ENCODE data around the gene MARCHF6. TPM values are rescaled to one million over a fixed set of nuclear protein-coding genes. Genes with fewer than 3 reads are reported as not detected.
A peak's percentile ranks its signal among the peaks of the same experiment; 100 is the strongest.

MARCHF6 gene
- total and polyA plus RNA-seq, 9 of the 15 experiments (the other 6 are each of a cell fraction or from before 2014, with no cell fraction given) = 74.1 to 456 (median 116) TPM

- TF ChIP-seq KLF1 (tag; IDR thresholded peaks at IDR 0.05) = no peak
- TF ChIP-seq MIER1 (IDR thresholded peaks at IDR 0.05; ENCODE audit: low read depth) = no peak
- no peak for TF ChIP-seq TSC22D4 (tag; IDR thresholded peaks at IDR 0.05)
- TF ChIP-seq NFATC3 (IDR thresholded peaks at IDR 0.05) = no peak
- TF ChIP-seq GTF2F1 (IDR thresholded peaks at IDR 0.05; ENCODE audit: low read depth, low read length) = no peak
- no peak for TF ChIP-seq CREB3 (tag; conservative IDR thresholded peaks at IDR 0.05; ENCODE audit: low read depth)
- no peak for TF ChIP-seq ZNF41 (CRISPR knock-in tag; conservative IDR thresholded peaks at IDR 0.05)
- no peak for TF ChIP-seq CHD2 (IDR thresholded peaks at IDR 0.05; ENCODE audit: low read depth, low read length)
- no peak for TF ChIP-seq ZNF197 (CRISPR knock-in tag; IDR thresholded peaks at IDR 0.05; ENCODE audit: low read depth)
- TF ChIP-seq GATA2 (CRISPR knock-in tag; IDR thresholded peaks at IDR 0.05) = no peak
- TF ChIP-seq MGA (IDR thresholded peaks at IDR 0.05) = no peak
- TF ChIP-seq NUFIP1 (IDR thresholded peaks at IDR 0.05; ENCODE audit: partially characterized antibody) = no peak
- TF ChIP-seq PRMT5 (CRISPR knock-in tag; IDR thresholded peaks at IDR 0.05) = no peak
- TF ChIP-seq ZNF324 (CRISPR knock-in tag; IDR thresholded peaks at IDR 0.05) = no peak
- TF ChIP-seq CBX2 (IDR thresholded peaks at IDR 0.05; ENCODE audit: insufficient read depth, low read length, poor library complexity, severe bottlenecking) = no peak
- 0 out of 2 replicates have a peak, but pooled peaks have one; percentile 41 for TF ChIP-seq ZNF175 (CRISPR knock-in tag; IDR thresholded peaks at IDR 0.05; ENCODE audit: low read depth)
Observed at GRCh38 chr5:10354048-10354872, 765 bp downstream of the MARCHF6 start (continued).
